ENCODE data around the gene FOXS1.
A peak's percentile ranks its signal among the peaks of the same experiment; 100 is the strongest.

FOXS1 gene

DNA sequence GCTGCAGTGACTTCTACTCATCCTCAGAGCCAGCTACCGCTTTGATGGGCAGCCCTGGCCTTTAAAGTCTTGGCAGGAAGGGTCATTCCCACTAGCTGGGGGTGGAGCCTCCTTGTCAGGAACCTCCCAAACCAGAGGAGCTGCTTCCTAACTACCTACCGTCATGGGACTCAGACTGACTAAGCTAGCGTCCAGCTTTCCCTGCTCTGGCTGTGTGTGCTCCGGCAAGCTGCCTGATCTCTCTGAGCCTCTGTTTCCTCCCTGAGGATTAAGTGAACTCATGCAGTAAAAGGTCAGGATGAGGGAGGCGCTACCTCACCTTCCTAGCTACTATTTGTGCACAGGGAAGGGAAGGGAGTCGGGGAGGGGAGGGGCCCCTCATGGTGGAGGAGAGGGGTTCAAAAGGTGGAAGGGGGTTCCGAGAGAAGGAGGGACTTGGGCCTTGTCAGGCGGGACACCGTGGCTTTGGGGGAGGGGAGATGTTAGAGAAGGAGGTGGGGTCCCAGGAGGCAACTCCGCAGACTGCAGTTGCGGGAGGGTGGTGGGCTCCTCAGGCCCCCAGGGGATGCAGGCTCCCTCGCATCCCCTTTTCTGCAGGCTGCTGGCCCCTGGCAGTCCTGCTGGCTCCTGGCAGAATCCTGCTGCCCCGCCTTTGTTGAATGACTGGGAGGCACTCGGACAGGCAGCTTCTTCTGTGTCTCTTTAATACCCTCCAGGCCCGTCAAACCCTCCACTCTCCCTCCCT, 15.2 kb upstream of the FOXS1 start:
- H3K4me1 ChIP-seq (ENCODE audit: insufficient read depth, low read length): peaks cover 20% of the 10 kb centered on the region
- H3K27ac ChIP-seq (ENCODE audit: low read length): no peak overlapping the region; the same call in 1 of the 2 replicates
- H3K27me3 ChIP-seq (ENCODE audit: insufficient read depth, low read length, poor library complexity): peaks cover 38% of the 10 kb centered on the region
- peak overlapping the region; percentile 99 for H3K4me2 ChIP-seq (ENCODE audit: insufficient read depth, low read length)
- H4K20me1 ChIP-seq (ENCODE audit: insufficient read depth, low read length): no peaks in the 10 kb centered on the region
- DNase-seq: no peak
- no peak for ATAC-seq (ENCODE audit: insufficient read depth, low read depth)
- peak overlapping the region; percentile 32 to 76; a peak in 3 of 4 replicates for H3K4me3 ChIP-seq (ENCODE audit: low read depth in 1 of 2, low read length in 2 of 2)
- peak overlapping the region; percentile 68 for H3K9ac ChIP-seq (ENCODE audit: low read depth, low read length)
- TF ChIP-seq CTCF (IDR thresholded peaks at IDR 0.05; ENCODE audit: borderline replicate concordance, extremely low read depth, low read length, poor library complexity, severe bottlenecking): peak; percentile 3
- peak; percentile 24 for TF ChIP-seq EZH2 (IDR thresholded peaks at IDR 0.05; ENCODE audit: borderline replicate concordance, low read depth, low read length, severe bottlenecking)
- peak overlapping the region; percentile 93 for H2AFZ ChIP-seq (ENCODE audit: low read depth, low read length)
- H3K79me2 ChIP-seq (ENCODE audit: insufficient read depth, low read length): no peaks in the 10 kb centered on the region
- H3K9me3 ChIP-seq (ENCODE audit: insufficient read depth, low read length, severe bottlenecking): no peaks in the 10 kb centered on the region
- H3K36me3 ChIP-seq (ENCODE audit: insufficient read depth, low read length): no peaks in the 10 kb centered on the region

- TF ChIP-seq CTCF (IDR thresholded peaks at IDR 0.05; ENCODE audit: borderline replicate concordance, extremely low read depth, low read length, poor library complexity, severe bottlenecking): no peak
- TF ChIP-seq EZH2 (IDR thresholded peaks at IDR 0.05; ENCODE audit: borderline replicate concordance, low read depth, low read length, severe bottlenecking): no peak
- Histone ChIP-seq H3K9me3 (ENCODE audit: insufficient read depth, low read length, severe bottlenecking) (no peaks in the 10 kb centered on the region), H3K9ac (ENCODE audit: low read depth, low read length) (no peak overlapping the region), H3K4me1 (ENCODE audit: insufficient read depth, low read length) (peaks cover 20% of the 10 kb centered on the region), H3K4me2 (ENCODE audit: insufficient read depth, low read length) (peak overlapping the region; percentile 99; the same call in 1 of the 2 replicates), H3K36me3 (ENCODE audit: insufficient read depth, low read length) (no peaks in the 10 kb centered on the region), H3K27ac (ENCODE audit: low read length) (no peak overlapping the region), H3K27me3 (ENCODE audit: insufficient read depth, low read length, poor library complexity) (peaks cover 43% of the 10 kb centered on the region), H4K20me1 (ENCODE audit: insufficient read depth, low read length) (no peaks in the 10 kb centered on the region), H3K4me3 (ENCODE audit: low read depth in 1 of 2, low read length in 2 of 2) (no peak overlapping the region), H3K79me2 (ENCODE audit: insufficient read depth, low read length) (no peaks in the 10 kb centered on the region), H2AFZ (ENCODE audit: low read depth, low read length) (no peak overlapping the region)
- DNase-seq (no peak), ATAC-seq (ENCODE audit: insufficient read depth, low read depth) (no peak)
Observed at GRCh38 chr20:31859998-31860380, 14.6 kb upstream of the FOXS1 start.

DNA sequence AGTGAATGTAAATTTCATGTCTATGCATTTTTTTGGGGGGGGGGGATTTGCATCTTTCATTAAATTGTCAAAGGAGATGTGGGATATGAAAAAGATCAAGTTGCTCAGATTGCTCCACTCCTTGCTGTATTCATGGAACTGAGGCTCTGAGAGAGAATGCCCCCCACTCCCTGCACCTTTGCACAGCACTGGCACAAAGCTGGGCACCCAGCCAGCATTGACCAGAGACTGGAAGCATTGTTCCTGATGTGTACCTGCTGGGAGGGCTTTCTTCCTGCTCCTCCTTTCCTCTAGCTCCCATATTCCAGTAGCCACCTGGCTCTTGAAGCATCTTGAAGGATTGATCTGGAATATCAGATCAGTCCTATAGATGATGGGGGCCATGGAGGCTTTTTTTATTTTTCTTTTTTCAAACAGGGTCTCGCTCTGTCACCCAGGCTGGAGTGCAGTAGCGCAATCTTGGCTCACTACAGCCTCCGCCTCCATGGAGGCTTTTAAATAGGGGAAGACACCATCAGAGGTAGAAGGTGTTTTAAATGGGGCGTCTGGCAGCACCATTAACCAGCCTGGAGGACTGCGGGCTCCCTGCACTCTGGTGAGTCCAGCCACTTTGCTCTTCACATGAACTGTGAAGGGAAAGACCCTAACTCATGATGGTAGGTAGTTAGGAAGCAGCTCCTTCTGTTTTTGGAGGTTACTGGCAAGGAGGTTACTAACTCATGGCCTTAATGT, 14.0 kb upstream of the FOXS1 start:
- TF ChIP-seq EZH2 (IDR thresholded peaks at IDR 0.05; ENCODE audit: borderline replicate concordance, low read depth, low read length, severe bottlenecking) (no peak), CTCF (IDR thresholded peaks at IDR 0.05; ENCODE audit: borderline replicate concordance, extremely low read depth, low read length, poor library complexity, severe bottlenecking) (no peak)
- Histone ChIP-seq H3K4me1 (ENCODE audit: insufficient read depth, low read length) (peaks cover 20% of the 10 kb centered on the region), H3K9ac (ENCODE audit: low read depth, low read length) (no peak overlapping the region), H4K20me1 (ENCODE audit: insufficient read depth, low read length) (no peaks in the 10 kb centered on the region), H3K27ac (ENCODE audit: low read length) (no peak overlapping the region), H3K9me3 (ENCODE audit: insufficient read depth, low read length, severe bottlenecking) (no peaks in the 10 kb centered on the region), H3K79me2 (ENCODE audit: insufficient read depth, low read length) (no peaks in the 10 kb centered on the region), H3K27me3 (ENCODE audit: insufficient read depth, low read length, poor library complexity) (peaks cover 44% of the 10 kb centered on the region), H3K36me3 (ENCODE audit: insufficient read depth, low read length) (no peaks in the 10 kb centered on the region), H3K4me2 (ENCODE audit: insufficient read depth, low read length) (no peak overlapping the region), H2AFZ (ENCODE audit: low read depth, low read length) (no peak overlapping the region), H3K4me3 (ENCODE audit: low read depth in 1 of 2, low read length in 2 of 2) (no peak overlapping the region)
- ATAC-seq (ENCODE audit: insufficient read depth, low read depth): no peak
- no peak for DNase-seq
